Measurements from ENCODE around the gene TRPM8. TPM values are rescaled to one million over a fixed set of nuclear protein-coding genes. Genes with fewer than 3 reads are reported as not detected.
"Not testable (repeated sequence)": the region's sequence is repeated elsewhere in the genome, so short reads cannot be mapped to it uniquely, and the experiment has no call there.

The TRPM8 gene
- total RNA-seq, 1 experiment from 2014 or later: 0.06 TPM

DNA sequence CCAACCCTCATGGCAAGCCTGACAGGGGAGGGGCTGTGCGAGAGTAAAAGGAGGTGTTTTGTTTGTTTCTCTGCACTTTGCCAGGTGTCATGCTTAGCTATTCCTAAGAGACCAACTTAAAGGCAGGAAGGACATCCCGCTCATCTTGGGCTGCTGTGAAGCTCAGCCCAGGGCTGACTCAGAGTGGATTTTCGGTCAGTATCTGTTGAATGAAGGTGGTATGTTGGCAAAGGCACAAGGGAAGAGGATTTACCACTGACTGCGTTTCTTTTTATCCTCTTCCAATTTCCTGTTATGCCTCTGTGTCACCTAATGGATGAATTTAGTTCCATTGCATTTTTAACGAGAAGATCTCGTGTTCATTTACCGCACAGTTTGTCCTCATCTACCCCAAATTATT, 18.9 kb downstream of the TRPM8 start:
- DNase-seq (ENCODE audit: low read depth): no peak

DNA sequence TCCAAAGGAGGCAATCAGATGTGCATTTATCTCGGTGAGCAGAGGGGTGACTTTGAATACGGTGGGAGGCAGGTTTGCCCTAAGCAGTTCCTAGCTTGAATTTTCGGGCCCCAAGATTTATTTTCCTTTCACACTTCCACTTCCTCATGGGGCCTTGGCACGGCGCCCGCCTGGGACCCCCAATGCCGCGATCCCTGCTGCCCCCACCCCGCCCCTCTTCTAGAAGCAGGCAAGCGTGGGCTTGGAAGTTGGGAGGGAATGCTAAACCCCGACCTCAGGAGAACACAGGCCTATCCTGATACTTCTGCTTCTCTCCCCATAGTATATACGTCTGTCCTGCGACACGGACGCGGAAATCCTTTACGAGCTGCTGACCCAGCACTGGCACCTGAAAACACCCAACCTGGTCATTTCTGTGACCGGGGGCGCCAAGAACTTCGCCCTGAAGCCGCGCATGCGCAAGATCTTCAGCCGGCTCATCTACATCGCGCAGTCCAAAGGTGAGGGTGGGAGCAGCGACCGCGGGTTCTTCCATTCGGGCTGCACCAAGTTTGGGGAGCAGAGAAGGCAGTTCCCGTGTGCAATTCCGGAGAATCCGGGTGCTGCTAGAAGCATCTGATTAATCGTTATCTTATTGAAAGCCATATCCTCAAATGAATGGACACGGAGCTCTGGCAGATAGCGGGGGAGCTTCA, 21.6 kb downstream of the TRPM8 start:
- no peak for DNase-seq (ENCODE audit: low read depth)

DNA sequence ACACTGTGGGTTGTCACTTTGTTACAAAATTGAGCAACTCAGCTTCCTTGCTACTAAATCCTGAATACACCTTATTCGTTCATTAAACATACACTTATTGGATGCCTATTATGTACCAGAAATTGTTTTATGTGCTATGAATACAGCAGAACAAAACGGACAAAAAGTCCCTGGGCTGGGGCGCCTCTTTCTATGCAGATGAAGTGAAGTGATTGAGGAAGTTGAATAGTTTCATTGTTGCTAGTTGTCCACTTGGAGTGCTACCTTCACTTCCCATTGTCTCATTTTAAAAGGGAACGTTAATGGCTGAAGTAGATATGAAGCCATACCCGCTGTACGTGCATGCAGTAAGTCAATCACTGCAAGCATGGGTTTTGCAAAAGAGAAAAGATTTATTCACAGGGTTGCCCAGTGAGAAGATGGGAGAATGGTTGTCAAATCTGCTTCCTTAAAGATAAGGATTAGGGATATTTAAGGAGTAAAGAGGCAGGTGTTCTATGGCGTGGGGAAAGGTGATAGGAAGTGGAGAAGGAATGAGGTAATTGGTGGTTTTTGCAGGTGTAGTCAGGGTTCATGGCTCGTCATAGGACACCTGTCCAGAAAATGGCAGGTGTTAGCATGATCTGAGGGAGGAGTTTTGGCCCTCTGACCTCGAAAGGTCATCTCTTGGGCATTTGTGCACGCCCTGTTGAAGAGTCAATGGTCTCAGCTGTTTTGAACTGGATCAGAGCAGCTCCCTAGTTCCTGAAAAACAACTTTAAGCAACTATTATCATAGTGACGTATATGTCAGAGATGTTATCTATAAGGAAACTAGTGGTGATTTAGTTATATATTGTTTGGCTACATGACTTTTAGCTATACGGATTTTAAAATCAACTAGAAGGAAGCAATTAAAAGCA, 23.5 kb downstream of the TRPM8 start:
- no peak for DNase-seq (ENCODE audit: low read depth)

DNA sequence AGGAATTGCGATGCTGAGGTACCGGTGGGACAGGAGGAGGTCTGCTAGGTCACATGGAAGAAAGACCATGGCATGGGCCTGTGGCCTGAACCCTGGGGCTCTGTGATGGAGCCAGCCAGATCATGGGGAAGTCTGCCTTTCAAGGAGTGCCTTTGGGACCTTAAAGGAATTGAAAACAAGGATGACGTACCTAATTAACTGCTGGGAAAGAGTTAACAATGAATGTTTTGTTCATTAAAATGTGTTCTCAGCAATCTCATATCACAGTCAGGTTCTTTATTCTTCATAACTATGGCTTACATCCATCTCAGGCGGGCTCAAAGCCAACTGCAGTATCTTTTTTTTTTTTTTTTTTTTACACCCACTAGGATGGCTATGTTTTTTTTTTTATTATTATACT, 25.6 kb downstream of the TRPM8 start:
- no peak for DNase-seq (ENCODE audit: low read depth)

DNA sequence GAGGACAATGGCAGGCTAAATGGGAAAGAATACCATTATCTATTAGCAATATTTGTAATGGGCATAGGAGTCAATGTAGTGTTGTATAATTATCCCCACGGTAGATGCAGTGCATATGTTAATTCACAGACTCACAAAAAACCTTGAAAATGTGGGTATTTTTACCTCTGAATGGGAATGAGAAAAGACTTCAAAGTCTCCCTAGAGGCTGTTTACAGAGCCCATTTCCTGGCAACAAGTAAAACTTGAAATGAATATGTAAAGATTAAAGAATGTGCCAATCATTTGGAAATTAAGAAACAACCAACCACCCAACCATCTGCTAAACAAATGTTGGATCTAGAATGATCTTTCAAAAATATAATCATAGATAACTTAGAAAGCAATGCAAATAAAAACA, 27.1 kb downstream of the TRPM8 start:
- no peak for DNase-seq (ENCODE audit: low read depth)

DNA sequence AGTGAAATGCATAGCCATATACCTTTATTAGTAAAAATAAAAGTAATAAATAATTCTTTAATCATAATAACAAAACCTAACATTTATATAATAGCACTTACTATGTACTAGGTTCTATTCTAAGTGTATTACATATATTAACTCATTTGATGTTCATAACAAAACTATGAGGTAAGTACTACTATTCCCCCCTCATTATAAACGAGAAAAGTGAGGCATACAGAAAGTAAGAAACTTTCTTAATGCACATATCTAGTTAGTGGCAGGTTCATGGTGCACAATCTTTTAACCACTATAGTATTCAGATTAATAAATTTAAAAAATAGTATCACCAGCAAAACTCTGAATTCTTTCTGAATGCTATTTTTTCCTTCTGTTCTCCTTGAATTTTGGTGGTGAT, 27.5 kb downstream of the TRPM8 start:
- no peak for DNase-seq (ENCODE audit: low read depth)

DNA sequence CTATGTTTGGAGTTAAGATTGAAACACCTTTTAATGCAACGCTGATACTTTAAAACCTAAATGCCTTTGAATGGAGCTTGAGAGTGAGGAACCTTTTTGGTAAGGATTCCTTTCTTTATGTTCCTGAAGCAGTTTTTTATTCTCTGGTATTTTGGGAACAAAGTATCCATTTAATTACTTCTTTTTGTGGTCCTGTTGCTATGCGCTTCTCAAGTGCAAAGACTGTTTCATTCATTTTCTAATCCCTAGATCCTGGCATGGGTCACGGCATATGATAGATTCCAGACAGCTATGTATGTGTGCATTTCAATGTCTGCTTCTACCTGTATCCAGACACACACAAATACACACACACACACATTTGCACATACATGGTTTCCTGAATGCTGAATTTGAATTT, 28.0 kb downstream of the TRPM8 start:
- DNase-seq (ENCODE audit: low read depth): no peak

DNA sequence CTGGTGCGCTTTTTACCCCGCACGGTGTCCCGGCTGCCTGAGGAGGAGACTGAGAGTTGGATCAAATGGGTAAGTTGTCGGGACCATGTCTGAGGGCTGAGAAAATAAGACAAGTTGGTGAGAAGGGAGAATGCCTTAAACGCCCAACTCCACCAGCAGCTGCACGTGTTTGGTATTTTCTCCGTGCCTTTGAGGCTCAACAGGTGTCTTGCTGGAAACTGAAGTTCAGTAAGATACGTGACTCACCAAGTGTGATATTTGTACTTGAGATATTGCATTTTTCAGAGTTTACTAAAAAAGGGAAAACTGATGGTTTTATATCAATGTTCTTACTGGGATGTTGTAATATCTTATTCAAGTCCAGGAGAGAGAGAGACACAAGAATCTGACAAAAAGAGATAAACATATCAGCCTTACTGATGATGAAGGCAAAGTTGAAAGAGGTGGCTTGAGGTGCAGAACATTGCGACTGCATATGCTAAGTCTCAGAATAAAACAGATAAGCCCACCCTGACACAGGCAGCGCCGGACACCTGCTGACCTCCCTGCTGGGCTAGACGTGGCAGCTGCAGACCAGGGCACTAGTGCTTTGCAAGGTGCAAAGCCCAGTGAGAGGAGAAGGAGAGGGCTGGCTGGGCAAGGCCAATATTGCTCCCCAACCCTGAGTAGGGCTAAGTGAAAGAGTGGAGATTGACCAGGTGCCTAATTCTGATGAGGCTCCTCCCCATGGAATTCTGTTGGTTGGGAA, 33.1 kb downstream of the TRPM8 start:
- no peak for DNase-seq (ENCODE audit: low read depth)

DNA sequence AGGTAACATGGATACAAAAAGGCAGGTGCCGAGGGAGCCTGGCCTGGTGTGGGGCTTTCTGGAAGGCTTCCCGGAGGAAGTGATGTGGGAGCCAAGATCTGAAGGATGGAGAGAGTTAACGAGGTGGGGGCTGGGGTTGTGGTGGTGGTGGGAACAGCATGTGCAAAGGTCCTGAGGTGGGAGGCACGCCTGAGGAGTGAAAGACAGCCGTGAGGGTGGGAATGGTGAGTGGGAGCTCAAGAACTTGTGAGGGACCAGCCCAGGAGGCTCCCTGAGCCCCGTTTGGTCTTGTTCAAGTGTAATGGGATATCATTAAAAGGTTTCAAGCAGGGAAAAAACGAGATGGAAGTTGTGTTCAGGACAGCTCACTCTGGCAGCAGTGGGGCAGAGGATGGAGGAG, 35.2 kb downstream of the TRPM8 start:
- no peak for DNase-seq (ENCODE audit: low read depth)

DNA sequence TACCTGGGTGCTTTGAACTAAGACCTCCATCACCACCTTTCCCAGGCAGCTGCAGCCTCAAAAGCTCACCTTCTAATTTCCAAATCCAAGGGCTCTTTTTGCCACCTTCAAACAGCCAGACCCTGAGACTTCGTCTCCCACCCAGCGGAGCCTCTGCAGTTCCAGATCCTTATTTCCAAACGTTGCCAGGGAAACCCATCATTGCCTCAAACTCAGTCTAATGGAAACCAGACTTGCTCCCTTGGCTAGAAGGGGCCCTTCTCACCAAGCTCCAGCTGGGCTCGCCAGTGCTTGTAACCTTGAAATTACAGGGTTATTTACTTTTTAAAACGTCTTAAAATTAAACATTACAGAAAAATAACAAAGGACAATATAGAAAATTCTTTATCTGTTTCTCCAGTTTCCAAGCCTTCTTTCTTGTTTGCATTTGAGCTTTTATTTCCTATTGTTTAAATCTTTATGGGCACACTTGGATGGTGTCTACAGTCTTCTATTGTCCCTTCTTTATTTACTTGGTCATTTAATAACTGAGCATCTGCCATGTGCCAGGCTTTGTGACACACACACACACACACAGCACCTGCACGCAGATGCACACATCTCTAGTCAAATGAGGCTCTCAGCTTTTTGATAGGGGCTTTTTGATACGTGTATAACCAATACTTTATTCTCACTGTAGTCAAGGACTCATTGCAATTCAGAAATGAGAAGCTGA, 36.1 kb downstream of the TRPM8 start:
- no peak for DNase-seq (ENCODE audit: low read depth)

DNA sequence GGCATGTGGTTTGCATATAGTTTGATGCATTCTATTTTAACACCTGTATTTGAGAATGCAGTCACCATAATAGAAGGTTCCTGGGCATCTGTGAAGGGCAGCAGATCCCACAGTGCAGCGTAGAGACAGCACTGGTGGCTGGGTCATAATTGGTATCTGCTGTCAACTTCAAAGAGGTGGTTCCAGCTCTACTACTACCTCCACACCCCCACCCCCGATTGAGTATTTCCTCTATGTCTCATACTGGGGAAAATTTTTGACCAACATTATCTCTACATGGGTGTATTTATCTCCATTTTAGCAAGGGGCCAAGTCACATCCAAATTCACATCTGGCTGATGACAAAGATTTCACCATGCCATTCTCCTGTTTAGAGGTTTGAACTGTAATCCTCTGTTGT, 43.0 kb downstream of the TRPM8 start:
- DNase-seq (ENCODE audit: low read depth): no peak

DNA sequence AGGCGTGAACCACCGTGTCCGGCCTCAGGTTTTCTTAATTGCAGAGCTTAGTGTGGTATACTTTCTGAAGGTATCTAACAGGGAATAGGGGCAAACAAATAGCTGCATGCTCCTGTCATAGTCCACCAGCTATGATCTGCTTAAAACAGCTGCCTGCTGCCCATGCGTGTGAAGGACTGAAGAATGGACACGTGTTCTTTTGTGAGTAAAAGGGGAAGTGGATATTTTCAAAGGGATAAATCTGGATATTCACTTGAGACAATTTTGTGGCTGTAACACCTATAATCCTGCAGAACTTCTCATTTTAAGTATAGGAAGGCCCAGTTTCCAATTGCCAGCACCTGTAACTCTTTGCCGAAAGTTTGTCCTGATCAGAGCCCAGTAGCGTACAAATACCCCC, 44.7 kb downstream of the TRPM8 start:
- no peak for DNase-seq (ENCODE audit: low read depth)

DNA sequence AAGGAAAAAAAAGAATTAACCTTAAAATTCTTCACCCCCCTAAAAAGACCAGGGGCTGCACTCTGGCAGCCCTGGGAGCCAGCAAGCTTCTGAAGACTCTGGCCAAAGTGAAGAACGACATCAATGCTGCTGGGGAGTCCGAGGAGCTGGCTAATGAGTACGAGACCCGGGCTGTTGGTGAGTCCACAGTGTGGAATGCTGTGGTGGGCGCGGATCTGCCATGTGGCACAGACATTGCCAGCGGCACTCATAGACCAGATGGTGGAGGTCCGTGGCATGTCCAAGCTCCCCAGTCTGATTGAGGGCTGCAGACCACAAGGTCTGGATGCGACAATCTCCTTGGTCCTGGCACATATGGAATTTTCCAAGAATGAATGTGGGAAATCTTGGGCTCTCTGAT, 47.4 kb downstream of the TRPM8 start:
- peak; percentile 89 for DNase-seq (ENCODE audit: low read depth)

DNA sequence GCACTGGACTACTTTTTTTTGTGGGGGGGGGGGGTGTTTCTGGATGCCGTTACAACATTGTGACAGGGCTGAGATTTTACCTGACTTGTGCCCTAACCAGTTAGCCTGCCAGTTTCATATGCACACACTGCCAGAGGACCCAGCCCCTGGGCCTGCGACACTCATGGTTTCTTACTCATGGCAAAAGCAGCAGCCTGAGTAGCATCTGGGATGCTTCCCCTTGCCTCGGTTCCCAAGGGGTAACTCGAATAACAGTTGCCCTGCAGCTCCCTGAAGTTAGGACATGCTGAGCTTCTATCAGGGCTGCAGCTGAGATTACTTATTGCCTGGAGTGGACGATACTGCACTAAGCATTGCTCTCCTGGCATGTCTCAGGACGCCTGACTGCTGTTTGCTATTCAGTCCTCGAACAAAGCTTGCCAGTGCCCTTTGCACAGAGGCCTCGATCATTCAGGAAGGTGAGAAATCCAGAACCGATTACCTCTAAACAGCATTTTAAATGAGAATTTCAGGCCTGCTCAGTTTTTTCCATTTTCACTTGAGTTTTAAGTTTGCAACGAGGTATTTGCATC, 47.9 kb downstream of the TRPM8 start:
- DNase-seq (ENCODE audit: low read depth): peak; percentile 52

DNA sequence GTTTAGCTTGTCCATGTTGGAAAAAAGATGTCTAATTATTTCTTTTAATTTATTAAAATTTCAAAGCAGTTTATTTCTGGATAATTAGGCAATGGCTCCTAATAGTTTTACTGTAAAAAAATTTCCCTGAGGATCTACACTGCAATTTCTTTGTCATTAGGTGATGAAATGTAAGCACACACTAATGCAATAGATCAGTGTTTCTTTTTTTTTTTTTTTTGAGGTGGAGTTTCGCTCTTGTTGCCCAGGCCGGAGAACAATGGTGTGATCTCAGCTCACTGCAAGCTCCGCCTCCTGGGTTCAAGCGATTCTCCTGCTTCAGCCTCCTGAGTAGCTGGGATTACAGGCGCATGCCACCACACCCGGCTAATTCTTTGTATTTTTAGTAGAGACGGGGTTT, 48.5 kb downstream of the TRPM8 start:
- DNase-seq (ENCODE audit: low read depth): not testable (repeated sequence)

DNA sequence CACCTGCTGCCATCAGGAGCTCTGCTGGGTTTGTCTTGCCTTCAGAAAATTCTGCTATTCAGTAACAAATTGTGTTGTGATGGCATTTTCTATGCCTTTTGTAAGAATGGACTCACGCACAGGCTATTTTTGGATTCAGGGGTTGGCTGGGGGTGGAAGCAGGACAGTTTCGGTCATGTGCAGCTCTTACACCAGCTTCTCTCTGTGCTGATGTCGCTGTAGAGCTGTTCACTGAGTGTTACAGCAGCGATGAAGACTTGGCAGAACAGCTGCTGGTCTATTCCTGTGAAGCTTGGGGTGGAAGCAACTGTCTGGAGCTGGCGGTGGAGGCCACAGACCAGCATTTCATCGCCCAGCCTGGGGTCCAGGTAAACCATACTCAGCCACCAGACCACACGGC, 49.2 kb downstream of the TRPM8 start:
- no peak for DNase-seq (ENCODE audit: low read depth)

DNA sequence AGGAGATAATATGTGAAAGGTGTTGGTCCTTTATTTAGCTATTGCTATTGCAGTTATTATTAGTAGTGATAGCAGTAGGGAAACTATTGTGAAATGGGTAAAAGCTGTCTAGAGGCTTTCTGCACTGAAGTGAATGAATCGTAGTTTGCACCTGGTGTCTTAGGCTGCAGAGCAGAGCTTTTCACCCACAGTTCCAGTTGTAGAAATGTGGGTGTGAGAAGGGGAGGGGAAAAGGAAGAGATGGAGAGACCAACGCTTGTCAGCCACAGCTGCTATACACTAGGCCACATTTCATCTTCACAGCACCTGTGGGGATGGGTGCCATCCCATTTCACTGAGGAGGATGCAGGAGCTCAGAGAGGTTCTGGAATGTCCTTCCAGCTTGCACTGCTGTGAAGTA, 50.0 kb downstream of the TRPM8 start:
- no peak for DNase-seq (ENCODE audit: low read depth)

DNA sequence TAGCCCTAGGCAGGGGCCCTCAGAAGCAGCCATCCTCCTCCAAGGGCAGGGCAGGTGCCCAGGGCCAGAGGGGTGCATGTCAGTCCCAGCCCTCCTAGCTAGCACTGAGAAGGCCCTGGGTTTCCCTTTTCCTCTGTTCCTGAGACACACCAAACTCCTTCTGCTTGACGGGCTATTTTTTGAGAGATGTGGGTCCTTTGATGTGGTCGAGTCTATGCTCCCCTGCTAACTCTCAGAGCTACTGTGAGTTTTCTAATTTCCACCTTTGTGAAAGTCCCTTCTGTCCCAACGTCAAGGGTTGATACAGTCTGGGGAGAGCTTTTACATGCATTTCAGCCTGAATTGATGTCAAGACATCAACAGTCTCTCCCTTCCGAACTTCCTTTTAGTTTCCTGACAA, 51.4 kb downstream of the TRPM8 start:
- DNase-seq (ENCODE audit: low read depth): no peak

DNA sequence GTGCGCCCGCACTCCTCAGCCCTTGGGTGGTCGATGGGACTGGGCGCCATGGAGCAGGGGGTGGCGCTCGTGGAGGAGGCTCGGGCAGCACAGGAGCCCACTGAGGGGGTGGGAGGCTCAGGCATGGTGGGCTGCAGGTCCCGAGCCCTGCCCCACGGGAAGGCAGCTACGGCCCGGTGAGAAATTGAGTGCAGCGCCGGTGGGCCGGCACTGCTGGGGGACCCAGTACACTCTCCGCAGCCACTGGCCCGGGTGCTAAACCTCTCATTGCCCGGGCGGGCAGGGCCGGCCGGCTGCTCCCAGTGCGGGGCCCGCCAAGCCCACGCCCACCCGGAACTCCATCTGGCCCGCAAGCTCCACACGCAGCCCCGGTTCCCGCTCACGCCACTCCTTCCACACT, 55.3 kb downstream of the TRPM8 start:
- not testable (repeated sequence) for DNase-seq (ENCODE audit: low read depth)

DNA sequence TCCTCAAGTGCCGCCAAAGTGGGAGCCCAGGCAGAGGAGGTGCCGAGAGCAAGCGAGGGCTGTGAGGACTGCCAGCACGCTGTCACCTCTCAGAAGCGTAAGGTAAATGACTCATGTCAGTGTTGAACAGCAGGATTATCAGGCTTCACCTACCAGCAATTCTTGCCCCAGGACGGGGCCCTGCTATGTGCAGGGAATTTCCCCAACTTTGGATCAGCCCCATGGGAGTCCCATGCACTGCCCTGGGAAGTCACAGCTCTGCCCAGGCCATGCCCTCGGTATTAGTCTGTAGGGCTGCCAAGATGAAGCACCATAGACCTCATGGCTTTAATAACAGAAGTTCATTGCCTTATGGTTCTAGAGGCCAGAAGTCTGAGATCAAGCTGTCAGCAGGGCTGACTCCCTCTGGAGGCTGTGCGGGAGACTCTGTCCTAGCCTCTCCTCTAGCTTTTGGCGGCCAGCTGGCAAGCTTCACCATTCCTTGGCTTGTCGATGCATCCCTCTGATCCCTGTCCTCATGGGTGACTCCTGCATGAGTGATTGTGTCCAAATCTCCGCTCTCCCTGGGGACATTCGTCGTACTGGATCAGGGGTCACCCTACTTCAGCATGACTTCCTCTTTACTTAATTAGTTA, 55.9 kb downstream of the TRPM8 start:
- no peak for DNase-seq (ENCODE audit: low read depth)

DNA sequence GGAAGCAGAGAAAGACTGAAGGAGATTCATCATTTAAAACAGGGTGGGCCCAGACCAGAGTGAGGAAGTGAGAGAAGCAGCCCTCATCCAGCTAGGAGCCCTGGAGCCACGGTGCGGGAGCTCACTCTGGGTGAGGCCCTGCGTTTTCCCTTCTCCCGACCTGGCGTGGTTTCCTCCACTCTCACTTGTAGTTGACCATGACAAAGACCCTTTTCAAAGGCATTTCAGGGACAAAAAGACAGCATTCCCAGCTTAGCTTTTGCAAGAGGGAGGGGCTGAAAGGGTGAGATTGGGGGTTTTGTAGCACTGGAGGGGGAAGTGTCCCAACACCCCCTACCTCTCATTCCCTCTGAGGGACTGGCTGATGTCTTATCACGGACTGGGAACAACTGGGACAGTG, 56.6 kb downstream of the TRPM8 start:
- DNase-seq (ENCODE audit: low read depth): peak; percentile 14
